Measurements from ENCODE around the gene CHIA. TPM values are rescaled to one million over a fixed set of nuclear protein-coding genes. Genes with fewer than 3 reads are reported as not detected.

The CHIA gene
- total and polyA plus RNA-seq, 2 of the 13 experiments (the other 11 are each of a cell fraction or from before 2014, with no cell fraction given), result not detected

DNA sequence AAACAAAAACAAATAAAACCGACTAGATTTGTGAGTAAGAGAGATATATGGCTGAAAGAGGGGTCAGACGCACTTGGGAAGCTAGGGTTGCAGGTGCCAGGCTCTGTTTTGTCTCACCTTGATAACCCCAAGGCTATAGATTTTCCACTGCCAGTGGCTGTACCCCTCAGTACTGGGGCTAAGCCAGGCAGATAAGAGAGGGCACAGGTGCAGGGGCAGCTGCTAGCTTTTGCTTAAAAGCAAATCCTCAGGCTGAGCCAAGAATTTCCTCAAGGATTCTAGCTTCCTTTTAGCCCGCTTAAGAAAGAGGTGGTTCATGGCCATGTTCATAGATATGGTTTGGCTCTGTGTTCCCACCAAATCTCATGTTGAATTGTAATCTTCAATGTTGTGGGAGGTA is 79.0 kb downstream of the CHIA start:
- no peaks in the 10 kb centered on the region for H3K9me3 ChIP-seq (ENCODE audit: low read length)
- H2AFZ ChIP-seq (ENCODE audit: low read length), result no peak overlapping the region
- TF ChIP-seq ZNF274 (CRISPR knock-in tag; IDR thresholded peaks at IDR 0.05) (no peak), NBN (conservative IDR thresholded peaks at IDR 0.05) (no peak), RBM39 (IDR thresholded peaks at IDR 0.05; ENCODE audit: low read depth, low read length, poor library complexity, severe bottlenecking) (no peak), ZBTB7A (CRISPR knock-in tag; IDR thresholded peaks at IDR 0.05) (no peak), ARNT2 (CRISPR knock-in tag; IDR thresholded peaks at IDR 0.05; ENCODE audit: low read depth) (no peak), ZNF569 (CRISPR knock-in tag; IDR thresholded peaks at IDR 0.05; ENCODE audit: borderline replicate concordance) (no peak), KDM4B (CRISPR knock-in tag; IDR thresholded peaks at IDR 0.05) (no peak), ZNF607 (CRISPR knock-in tag; IDR thresholded peaks at IDR 0.05; ENCODE audit: borderline replicate concordance) (no peak), ZNF552 (CRISPR knock-in tag; IDR thresholded peaks at IDR 0.05; ENCODE audit: borderline replicate concordance) (no peak), SMAD3 (CRISPR knock-in tag; IDR thresholded peaks at IDR 0.05) (no peak), ZNF737 (CRISPR knock-in tag; IDR thresholded peaks at IDR 0.05; ENCODE audit: borderline replicate concordance) (no peak), POLR2G (IDR thresholded peaks at IDR 0.05; ENCODE audit: low read depth, low read length) (no peak)
- TF ChIP-seq, protein P1, sequence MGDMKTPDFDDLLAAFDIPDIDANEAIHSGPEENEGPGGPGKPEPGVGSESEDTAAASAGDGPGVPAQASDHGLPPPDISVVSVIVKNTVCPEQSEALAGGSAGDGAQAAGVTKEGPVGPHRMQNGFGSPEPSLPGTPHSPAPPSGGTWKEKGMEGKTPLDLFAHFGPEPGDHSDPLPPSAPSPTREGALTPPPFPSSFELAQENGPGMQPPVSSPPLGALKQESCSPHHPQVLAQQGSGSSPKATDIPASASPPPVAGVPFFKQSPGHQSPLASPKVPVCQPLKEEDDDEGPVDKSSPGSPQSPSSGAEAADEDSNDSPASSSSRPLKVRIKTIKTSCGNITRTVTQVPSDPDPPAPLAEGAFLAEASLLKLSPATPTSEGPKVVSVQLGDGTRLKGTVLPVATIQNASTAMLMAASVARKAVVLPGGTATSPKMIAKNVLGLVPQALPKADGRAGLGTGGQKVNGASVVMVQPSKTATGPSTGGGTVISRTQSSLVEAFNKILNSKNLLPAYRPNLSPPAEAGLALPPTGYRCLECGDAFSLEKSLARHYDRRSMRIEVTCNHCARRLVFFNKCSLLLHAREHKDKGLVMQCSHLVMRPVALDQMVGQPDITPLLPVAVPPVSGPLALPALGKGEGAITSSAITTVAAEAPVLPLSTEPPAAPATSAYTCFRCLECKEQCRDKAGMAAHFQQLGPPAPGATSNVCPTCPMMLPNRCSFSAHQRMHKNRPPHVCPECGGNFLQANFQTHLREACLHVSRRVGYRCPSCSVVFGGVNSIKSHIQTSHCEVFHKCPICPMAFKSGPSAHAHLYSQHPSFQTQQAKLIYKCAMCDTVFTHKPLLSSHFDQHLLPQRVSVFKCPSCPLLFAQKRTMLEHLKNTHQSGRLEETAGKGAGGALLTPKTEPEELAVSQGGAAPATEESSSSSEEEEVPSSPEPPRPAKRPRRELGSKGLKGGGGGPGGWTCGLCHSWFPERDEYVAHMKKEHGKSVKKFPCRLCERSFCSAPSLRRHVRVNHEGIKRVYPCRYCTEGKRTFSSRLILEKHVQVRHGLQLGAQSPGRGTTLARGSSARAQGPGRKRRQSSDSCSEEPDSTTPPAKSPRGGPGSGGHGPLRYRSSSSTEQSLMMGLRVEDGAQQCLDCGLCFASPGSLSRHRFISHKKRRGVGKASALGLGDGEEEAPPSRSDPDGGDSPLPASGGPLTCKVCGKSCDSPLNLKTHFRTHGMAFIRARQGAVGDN (CRISPR knock-in tag; IDR thresholded peaks at IDR 0.05), result no peak
- TF ChIP-seq, protein P2, sequence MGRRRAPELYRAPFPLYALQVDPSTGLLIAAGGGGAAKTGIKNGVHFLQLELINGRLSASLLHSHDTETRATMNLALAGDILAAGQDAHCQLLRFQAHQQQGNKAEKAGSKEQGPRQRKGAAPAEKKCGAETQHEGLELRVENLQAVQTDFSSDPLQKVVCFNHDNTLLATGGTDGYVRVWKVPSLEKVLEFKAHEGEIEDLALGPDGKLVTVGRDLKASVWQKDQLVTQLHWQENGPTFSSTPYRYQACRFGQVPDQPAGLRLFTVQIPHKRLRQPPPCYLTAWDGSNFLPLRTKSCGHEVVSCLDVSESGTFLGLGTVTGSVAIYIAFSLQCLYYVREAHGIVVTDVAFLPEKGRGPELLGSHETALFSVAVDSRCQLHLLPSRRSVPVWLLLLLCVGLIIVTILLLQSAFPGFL (CRISPR knock-in tag; IDR thresholded peaks at IDR 0.05), result no peak
- TF ChIP-seq, protein P3, sequence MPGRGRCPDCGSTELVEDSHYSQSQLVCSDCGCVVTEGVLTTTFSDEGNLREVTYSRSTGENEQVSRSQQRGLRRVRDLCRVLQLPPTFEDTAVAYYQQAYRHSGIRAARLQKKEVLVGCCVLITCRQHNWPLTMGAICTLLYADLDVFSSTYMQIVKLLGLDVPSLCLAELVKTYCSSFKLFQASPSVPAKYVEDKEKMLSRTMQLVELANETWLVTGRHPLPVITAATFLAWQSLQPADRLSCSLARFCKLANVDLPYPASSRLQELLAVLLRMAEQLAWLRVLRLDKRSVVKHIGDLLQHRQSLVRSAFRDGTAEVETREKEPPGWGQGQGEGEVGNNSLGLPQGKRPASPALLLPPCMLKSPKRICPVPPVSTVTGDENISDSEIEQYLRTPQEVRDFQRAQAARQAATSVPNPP (CRISPR knock-in tag; IDR thresholded peaks at IDR 0.05), result no peak
- no peaks in the 10 kb centered on the region for H4K20me1 ChIP-seq (ENCODE audit: insufficient read depth, low read length)
- H3K4me3 ChIP-seq (replicated peaks in 1 of 3; ENCODE audit: insufficient read depth in 1 of 3, low read depth in 2 of 3, low read length in 3 of 3), result no peak overlapping the region
- no peak for FAIRE-seq
- BruUV-seq (replicated peaks), result no TSS peak
- ChIA-PET CTCF (ENCODE audit: low intra/inter-chr PET ratio, low total read pairs) (no interaction called here), POLR2A (no interaction called here)
- no peak for DNase-seq (ENCODE audit: low spot score)
- intact Hi-C loops (cut with micrococcal nuclease; ENCODE audit: unreplicated experiment), result no loop called here
- in situ Hi-C loops (cut with HindIII; ENCODE audit: extremely low pct_ligation_motif_present, low pct_unique_long_range_greater_than_20kb), result no loop called here
- peaks cover 6% of the 10 kb centered on the region for H3K4me1 ChIP-seq (ENCODE audit: insufficient read depth, low read length)
- H3K4me2 ChIP-seq (ENCODE audit: low read depth, low read length), result no peak overlapping the region
- no peak overlapping the region for H3K27ac ChIP-seq (ENCODE audit: extremely low read length, insufficient read depth, low read length)
- H3K36me3 ChIP-seq (replicated peaks in 1 of 2; ENCODE audit: control insufficient read depth in 1 of 2, insufficient read depth in 2 of 2, low read length in 2 of 2), result no peaks in the 10 kb centered on the region
- 12% methylated on average over 3 of the region's 3 CpGs for WGBS (ENCODE audit: low lambda C conversion rate)
- no peak overlapping the region for H3K9ac ChIP-seq (ENCODE audit: insufficient read depth, low read depth, low read length)
- ATAC-seq, result no peak
- H3K79me2 ChIP-seq (ENCODE audit: insufficient read depth, low read length), result no peaks in the 10 kb centered on the region
- H3K27me3 ChIP-seq (ENCODE audit: control insufficient read depth in 1 of 2, insufficient read depth in 2 of 2, low read length in 2 of 2), result no peaks in the 10 kb centered on the region

Data from HepG2 (cell line).